ACC112 (cell line): Measurements from ENCODE around the gene TMEM203.

Source experiments
- H2AFZ ChIP-seq: fragments of 200-600 bp; sonication (generic); one replicate; pipeline ENCODE4 v1.6.0; 2017; ENCODE audit warnings: antibody characterized with exemption, low read length; ENCODE audit not compliant: unreplicated experiment
- H3K27ac ChIP-seq: fragments of 200-600 bp; sonication (generic); 2 replicates; pipeline ENCODE4 v1.5.1; 2014; ENCODE audit warnings: low read depth, mild to moderate bottlenecking, antibody characterized with exemption, low read length, moderate library complexity
- H3K27me3 ChIP-seq: fragments of 200-600 bp; sonication (generic); 2 replicates; pipeline ENCODE4 v1.6.1; 2014; ENCODE audit warnings: mild to moderate bottlenecking, antibody characterized with exemption, low read length, moderate library complexity, mixed read lengths; ENCODE audit not compliant: insufficient read depth
- H3K36me3 ChIP-seq: fragments of 200-600 bp; sonication (generic); 2 replicates; pipeline ENCODE4 v1.6.1; 2016; ENCODE audit warnings: mild to moderate bottlenecking, antibody characterized with exemption, low read length, moderate library complexity, mixed read lengths; ENCODE audit not compliant: insufficient read depth
- H3K4me1 ChIP-seq: fragments of 200-600 bp; sonication (generic); one replicate; pipeline ENCODE4 v1.6.1; 2016; ENCODE audit warnings: low read length, mixed read lengths; ENCODE audit not compliant: insufficient read depth, unreplicated experiment, control insufficient read depth
- H3K4me3 ChIP-seq: fragments of 200-600 bp; sonication (generic); 2 replicates; pipeline ENCODE4 v1.5.1; 2014; ENCODE audit warnings: mild to moderate bottlenecking, low read depth, low read length
- H3K79me2 ChIP-seq: fragments of 200-600 bp; sonication (generic); one replicate; pipeline ENCODE4 v1.6.0; 2016; ENCODE audit warnings: low read length; ENCODE audit not compliant: control insufficient read depth, unreplicated experiment, insufficient read depth

The TMEM203 gene

GRCh38 chr9:137233143-137233980 lies 27.9 kb upstream of the TMEM203 start:
- Histone ChIP-seq H3K27ac (no peak overlapping the region), H3K4me1 (peaks cover 7% of the 10 kb centered on the region), H3K36me3 (no peaks in the 10 kb centered on the region), H2AFZ (no peak overlapping the region), H3K27me3 (no peaks in the 10 kb centered on the region), H3K4me3 (no peak overlapping the region), H3K79me2 (peaks cover 5% of the 10 kb centered on the region)

- Histone ChIP-seq H3K36me3 (no peaks in the 10 kb centered on the region), H3K27ac (no peak overlapping the region), H3K27me3 (no peaks in the 10 kb centered on the region), H3K79me2 (peaks cover 2% of the 10 kb centered on the region), H3K4me1 (peaks cover 4% of the 10 kb centered on the region), H2AFZ (no peak overlapping the region), H3K4me3 (no peak overlapping the region)
Measured at GRCh38 chr9:137232510-137232909, 27.1 kb upstream of the TMEM203 start.

- no peaks in the 10 kb centered on the region for H3K79me2 ChIP-seq
- no peak overlapping the region for H3K4me3 ChIP-seq
- H3K27ac ChIP-seq, result no peak overlapping the region
- H3K36me3 ChIP-seq, result no peaks in the 10 kb centered on the region
- H2AFZ ChIP-seq, result no peak overlapping the region
- no peaks in the 10 kb centered on the region for H3K27me3 ChIP-seq
- peaks cover 8% of the 10 kb centered on the region for H3K4me1 ChIP-seq
Measured at GRCh38 chr9:137232101-137232500, 26.7 kb upstream of the TMEM203 start.

GRCh38 chr9:137231372-137232039 lies 26.1 kb upstream of the TMEM203 start:
- Histone ChIP-seq H3K4me3 (no peak overlapping the region), H3K27me3 (no peaks in the 10 kb centered on the region), H3K36me3 (no peaks in the 10 kb centered on the region), H3K79me2 (no peaks in the 10 kb centered on the region), H2AFZ (no peak overlapping the region), H3K4me1 (peaks cover 9% of the 10 kb centered on the region), H3K27ac (no peak overlapping the region)

- H2AFZ ChIP-seq, result no peak within 1 kb of the TSS
Measured at GRCh38 chr9:137230705-137231371, 25.4 kb upstream of the TMEM203 start, which contains the start of gene SLC34A3. Gene SLC34A3, plus strand, starts transcription at chr9:137230901. Its CDS starts 802 bp downstream, at chr9:137231703.

GRCh38 chr9:137229903-137230704 lies 24.7 kb upstream of the TMEM203 start:
- Histone ChIP-seq H2AFZ (no peak overlapping the region), H3K4me3 (no peak overlapping the region), H3K36me3 (no peaks in the 10 kb centered on the region), H3K79me2 (no peaks in the 10 kb centered on the region), H3K4me1 (peaks cover 11% of the 10 kb centered on the region), H3K27me3 (no peaks in the 10 kb centered on the region), H3K27ac (no peak overlapping the region)

More at GRCh38 chr9:137230705-137231371, 25.4 kb upstream of the TMEM203 start, which contains the start of gene SLC34A3:
- H3K27ac ChIP-seq, result no peak within 1 kb of the TSS
- H3K4me1 ChIP-seq, result peaks cover 8% of the 10 kb centered on the region
- H3K4me3 ChIP-seq, result no peak within 1 kb of the TSS
- no peaks in the 10 kb centered on the region for H3K27me3 ChIP-seq
- no peaks in the 10 kb centered on the region for H3K79me2 ChIP-seq
- no peaks in the 10 kb centered on the region for H3K36me3 ChIP-seq

GRCh38 chr9:137228968-137229896 lies 23.8 kb upstream of the TMEM203 start:
- Histone ChIP-seq H2AFZ (no peak overlapping the region), H3K27ac (no peak overlapping the region), H3K4me3 (no peak overlapping the region), H3K4me1 (peaks cover 18% of the 10 kb centered on the region), H3K79me2 (no peaks in the 10 kb centered on the region), H3K27me3 (no peaks in the 10 kb centered on the region), H3K36me3 (no peaks in the 10 kb centered on the region)

- H3K27me3 ChIP-seq, result no peaks in the 10 kb centered on the region
- peaks cover 20% of the 10 kb centered on the region for H3K4me1 ChIP-seq
Measured at GRCh38 chr9:137228506-137228967, 23.1 kb upstream of the TMEM203 start.

GRCh38 chr9:137227853-137228505 lies 22.5 kb upstream of the TMEM203 start:
- Histone ChIP-seq H3K27ac (no peak overlapping the region), H2AFZ (no peak overlapping the region), H3K4me3 (no peak overlapping the region), H3K36me3 (no peaks in the 10 kb centered on the region), H3K27me3 (no peaks in the 10 kb centered on the region), H3K79me2 (no peaks in the 10 kb centered on the region), H3K4me1 (peaks cover 21% of the 10 kb centered on the region)

More at GRCh38 chr9:137228506-137228967, 23.1 kb upstream of the TMEM203 start:
- no peak overlapping the region for H3K27ac ChIP-seq
- H2AFZ ChIP-seq, result no peak overlapping the region
- H3K79me2 ChIP-seq, result no peaks in the 10 kb centered on the region
- H3K36me3 ChIP-seq, result no peaks in the 10 kb centered on the region
- no peak overlapping the region for H3K4me3 ChIP-seq
